HL-60/S4 (cell line): ENCODE results near the gene L2HGDH.
"Not testable (repeated sequence)": the region's sequence is repeated elsewhere in the genome, so short reads cannot be mapped to it uniquely, and the experiment has no call there.

Experiments
- in situ Hi-C: fragments of 300-500 bp; cut with MboI; formaldehyde crosslinking; loops from 2 replicates; pipeline ENCODE4 v1.14.3; 2022; ENCODE audit warnings: low sequenced_read_pairs

The L2HGDH gene

DNA sequence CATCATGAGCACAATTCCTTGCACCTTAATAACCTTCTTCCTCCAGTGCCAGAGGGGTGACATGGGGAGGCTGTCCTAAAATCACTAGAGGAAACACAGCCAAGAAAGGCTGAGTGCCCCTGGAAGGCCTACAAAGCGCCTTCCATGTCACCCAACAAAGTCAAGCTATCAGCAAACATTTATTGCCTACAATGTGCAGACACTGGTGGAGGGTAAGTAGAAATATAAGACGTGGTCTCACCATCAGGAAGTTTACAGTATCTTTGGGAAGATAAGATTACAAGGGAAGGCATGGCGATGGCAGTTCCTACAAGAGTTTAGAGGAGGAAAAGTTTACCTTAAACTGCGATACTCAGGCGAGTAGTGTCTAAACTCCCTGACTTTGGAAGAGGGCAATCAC, 28.0 kb upstream of the L2HGDH start:
- in situ Hi-C loops: no loop called here

DNA sequence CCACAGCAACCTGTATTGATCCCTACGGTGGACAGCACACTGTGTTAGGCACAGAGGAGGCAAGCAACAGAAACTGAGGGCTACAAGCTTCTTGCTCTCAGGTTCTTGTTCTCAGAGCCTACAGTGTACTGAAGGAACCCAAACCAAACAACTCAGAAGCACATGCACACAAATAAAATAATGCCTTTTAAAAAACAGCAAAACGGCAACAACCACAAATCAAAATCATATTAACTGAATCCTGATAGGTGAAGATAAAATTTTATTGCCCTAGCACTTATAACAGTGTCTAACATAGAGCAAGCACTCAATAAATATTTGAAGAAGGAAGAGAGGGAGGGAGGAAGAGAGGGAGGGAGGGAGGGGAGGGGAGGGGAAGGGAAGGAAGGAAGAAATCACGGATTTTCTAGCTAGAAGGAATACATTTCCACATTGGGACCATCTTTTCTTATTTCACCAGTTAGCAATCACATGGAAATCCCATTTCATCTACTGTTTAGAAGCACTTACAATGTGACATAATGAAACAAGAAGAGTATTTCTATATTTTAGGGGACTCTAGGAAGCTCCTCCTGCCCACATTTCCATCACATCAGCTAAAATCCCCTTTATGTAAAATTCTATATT, 27.3 kb upstream of the L2HGDH start:
- in situ Hi-C loops: no loop called here

DNA sequence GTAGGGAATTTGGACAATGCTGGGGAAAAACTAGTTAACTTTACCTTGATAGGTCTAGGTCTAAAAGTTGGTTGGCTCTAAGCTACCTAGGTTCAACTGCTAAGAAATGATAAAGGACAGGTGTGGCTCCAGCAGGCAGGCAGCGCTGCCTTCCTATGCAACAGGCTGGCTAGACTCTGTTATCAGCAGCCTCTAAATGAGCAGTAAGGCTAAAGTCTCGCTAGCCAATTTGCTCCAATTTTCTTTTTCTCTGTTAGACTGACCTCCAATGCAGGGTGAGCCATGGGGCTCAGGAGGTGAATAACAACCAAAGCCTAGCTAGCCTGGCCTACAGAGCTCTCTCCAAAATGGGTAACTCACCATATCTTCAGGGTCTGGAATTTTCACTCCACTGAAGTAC, 26.6 kb upstream of the L2HGDH start:
- in situ Hi-C loops: no loop called here

DNA sequence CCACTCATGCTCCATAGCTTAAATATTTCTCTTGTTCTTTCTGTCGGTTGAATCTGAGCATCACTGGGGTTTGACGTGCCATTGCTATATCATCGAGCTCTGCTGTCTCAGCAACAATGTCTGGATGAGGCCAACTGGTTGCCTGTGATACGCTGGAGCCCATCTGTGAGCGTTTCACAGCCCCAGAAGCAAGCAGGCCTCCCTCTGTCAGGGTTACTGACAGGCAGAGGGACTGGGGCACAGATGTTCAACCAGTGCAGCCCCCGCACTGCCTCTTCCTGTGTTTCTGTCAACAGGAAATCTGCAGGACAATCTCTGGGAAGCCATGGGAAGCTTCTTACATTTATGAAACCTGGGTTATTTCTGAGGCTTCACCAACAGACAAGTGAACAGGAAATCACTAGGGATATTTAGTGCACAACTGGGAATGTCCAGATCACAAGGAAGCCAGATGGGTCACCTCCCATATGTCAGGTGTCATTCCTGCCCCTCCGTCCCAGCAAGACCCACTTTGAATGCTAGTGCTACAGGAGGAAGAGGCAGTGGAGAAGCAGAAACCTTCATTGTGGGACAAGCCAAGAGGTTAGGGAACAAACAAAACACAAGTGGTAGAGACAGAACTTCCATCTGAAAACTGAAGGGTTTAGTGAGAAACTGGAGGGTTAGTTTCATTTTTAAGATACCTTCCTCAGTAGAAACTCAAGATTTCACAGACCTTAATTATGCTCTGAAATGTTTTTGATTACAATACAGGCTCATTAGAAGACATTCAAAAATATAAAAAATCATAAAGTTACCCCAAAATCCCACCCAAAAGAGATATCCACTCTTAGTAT, 24.2 kb upstream of the L2HGDH start:
- in situ Hi-C loops: no loop called here

DNA sequence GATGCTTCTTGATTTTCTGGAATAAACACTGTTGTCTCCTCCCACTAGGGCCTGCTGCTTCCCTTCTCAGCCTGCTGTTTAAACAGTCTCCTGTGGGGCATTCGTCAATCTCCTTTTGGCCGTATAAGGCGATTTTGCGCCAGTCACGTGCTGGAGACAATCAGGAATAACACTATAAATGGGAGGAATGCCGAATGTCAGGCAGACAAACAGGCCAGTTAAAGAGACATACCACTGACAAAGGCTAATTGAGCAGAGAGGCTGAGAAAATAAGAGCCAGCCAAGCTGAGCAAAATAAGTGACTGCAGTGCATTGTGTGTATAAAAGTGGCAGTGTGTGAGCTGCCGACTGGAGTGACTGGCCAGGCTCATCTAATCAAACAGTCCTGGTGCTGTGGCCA, 23.4 kb upstream of the L2HGDH start:
- in situ Hi-C loops: no loop called here

DNA sequence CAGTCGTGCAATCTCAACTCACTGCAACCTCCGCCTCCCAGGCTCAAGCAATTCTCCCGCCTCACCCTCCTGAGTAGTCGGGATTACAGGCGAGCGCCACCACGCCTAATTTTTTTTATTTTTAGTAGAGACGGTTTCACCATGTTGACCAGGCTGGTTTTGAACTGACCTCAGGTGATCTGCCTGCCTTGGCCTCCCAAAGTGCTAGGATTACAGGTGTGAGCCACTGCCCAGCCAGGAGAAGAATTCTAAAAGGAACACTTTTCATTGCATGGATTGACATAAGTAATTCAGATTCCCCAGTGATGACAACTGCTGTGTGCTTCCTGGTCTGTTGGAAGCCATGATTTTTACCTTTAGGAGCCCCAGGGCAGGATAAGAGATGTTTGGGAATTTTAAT, 22.2 kb upstream of the L2HGDH start:
- in situ Hi-C loops: no loop called here

DNA sequence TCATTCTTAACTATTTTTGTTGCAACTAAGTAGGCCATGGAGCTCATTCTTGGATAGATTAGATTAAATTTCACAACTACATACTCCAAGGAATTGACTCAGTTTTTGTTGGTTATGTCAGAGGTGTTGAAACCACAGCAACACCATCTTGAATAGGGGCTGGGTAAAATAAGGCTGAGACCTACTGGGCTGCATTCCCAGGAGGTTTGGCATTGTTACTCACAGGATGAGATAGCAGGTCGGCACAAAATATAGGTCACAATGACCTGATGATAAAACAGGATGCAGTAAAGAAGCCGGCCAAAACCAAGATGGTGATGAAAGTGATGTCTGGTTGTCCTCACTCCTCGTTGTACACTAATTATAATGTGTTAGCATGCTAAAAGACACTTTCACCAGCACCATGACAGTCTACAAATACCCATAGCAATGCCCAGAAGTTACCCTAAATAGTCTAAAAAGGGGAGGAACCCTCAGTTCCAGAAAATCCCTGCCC, 21.0 kb upstream of the L2HGDH start:
- in situ Hi-C loops: no loop called here

DNA sequence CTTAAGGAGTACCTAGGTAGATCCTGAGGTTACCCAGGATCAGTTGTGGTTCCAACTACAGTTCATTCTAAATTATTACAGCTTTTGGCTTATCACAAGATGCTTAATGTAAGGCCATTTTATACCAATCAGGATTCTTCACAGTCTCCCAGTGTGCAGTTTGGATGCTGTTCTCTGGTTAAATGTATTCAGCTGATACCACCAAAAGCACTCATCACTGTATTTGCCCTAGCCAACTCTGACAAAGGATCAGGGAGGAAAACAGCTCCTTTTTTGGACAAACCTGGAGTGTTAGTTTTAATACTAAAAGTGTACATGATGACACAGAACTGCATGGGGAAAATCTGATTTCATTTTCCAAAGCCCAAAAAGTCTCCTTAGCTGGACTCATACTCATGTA, 19.6 kb upstream of the L2HGDH start:
- in situ Hi-C loops: no loop called here

DNA sequence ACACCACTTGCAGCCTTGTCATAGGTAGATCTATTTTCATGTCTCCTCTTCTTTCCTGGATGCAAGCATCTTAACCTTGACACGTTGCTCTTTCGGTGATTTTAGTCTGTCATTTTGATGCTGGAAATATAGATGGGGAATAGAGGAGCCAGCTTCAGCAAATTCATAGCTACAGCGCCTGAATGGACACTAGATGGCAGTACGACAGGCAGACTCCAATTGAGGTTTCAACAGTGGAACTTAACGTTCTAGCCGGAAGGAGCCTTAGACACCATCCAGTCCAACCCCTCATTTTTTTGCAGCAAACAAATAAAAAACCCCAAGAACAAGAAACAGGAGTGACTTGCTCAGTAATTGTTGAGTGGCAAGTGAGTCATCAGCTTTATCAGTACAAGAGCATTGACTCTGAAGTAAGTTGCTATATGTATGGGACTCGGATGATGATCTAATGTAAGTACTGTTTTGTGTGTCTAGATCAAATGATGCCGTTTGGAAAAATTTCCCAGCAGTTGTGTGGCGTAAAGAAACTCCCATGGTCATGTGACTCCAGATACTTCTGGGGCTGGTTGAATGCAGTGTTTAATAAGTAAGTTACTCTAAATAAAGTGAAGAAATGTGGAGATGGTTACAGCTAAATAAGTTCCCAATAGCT, 9.1 kb upstream of the L2HGDH start:
- in situ Hi-C loops: loop anchor here (10.0 kb wide), 1 partner anchor 204 kb away; no protein-coding TSS in a partner anchor

DNA sequence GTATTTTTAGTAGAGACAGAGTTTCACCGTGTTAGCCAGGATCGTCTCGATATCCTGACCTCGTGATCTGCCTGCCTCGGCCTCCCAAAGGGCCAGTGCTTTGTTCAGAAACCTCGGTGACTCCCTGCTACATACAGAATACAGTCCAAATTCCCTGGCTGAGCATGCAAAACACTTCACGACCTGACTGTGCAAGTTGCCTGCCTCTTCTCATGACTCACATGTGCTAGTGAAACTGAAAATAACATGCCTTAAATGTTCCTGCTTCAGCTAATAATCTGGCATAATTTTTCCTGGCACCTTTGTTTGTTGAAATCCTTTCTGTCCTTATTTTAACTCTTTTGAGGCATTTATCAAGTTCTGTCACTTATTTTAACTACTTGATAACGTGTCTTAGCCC, 8.3 kb upstream of the L2HGDH start:
- in situ Hi-C loops: loop anchor here (10.0 kb wide), 1 partner anchor 205 kb away; no protein-coding TSS in a partner anchor

DNA sequence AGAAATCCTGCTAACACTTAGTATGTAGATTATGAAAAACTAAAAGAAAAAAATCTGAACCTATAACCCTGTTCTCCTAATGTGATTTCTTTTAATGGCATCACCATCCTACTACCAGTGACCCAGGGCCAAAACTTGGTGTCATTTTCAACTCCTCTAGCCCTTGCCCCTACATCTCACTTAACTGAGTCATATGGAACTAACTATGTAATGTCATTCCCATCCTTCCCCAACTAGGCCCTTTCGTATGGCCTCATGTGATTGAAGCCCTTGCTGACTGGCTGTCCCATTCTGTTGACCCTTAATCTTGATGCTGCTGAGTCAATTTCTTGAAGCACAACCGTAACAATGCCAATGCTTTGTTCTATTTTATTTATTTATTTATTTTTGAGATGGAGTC, 7.7 kb upstream of the L2HGDH start:
- in situ Hi-C loops: loop anchor here (10.0 kb wide), 1 partner anchor 205 kb away; no protein-coding TSS in a partner anchor

DNA sequence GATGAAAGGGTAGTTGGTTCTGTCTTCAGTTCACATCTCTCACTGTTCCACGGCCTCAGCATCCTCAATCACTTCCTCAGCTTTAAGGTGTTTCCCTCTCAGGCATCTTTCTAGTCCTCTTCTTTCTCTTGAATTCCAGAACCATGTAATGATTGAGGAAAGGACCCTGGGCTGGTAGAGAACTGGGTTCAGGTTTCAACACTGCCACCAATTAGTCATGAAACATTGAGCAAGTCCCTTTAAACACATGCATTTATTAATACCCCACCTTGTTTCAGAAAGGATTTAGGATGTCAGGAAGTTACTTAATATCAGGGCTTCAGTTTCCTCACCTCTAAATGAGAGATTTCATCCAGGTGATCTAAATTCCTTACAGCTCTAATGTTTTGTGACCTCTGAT, 7.3 kb upstream of the L2HGDH start:
- in situ Hi-C loops: no loop called here

DNA sequence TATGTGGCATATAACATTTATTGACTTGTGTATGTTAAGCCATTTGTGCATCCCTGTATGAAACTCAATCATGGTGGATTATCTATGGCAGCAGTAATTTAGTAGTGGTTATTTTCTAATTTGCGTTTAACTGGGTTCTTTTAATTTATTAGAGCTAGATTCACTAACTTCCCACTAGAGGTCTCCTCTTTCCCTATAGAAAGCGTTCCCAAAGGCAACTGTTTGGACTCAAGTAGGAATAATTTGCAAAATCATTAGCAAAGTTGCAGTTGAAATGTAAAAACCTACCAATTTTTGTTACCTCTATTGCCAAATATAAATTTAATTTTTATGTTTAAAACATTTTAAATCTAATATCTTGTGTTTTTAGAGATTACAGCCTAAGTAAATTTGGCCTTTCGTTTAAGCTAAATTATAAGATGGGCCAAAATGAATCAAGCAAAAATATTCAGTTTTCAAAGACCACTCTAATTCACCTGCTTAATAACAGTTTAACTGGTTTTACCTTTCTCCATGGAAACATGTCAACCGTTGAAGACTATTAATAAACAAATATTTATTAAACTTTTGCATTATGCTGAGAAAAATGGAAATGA, 6.1 kb upstream of the L2HGDH start:
- in situ Hi-C loops: no loop called here

DNA sequence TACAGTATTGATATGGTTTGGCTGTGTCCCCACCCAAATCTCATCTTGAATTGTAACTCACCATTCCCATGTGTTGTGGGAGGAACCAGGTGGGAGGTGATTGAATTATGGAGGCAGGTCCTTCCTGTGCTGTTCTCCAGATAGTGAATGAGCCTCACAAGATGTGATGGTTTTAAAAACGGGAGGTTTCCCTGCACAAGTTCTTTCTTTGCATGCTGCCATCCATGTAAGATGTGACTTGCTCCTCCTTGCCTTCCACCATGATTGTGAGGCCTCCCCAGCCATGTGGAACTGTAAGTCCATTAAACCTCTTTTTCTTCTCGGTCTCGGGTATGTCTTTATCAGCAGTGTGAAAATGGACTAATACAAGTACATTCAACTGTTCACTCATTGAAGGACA, 2.1 kb upstream of the L2HGDH start:
- in situ Hi-C loops: not testable (repeated sequence)

DNA sequence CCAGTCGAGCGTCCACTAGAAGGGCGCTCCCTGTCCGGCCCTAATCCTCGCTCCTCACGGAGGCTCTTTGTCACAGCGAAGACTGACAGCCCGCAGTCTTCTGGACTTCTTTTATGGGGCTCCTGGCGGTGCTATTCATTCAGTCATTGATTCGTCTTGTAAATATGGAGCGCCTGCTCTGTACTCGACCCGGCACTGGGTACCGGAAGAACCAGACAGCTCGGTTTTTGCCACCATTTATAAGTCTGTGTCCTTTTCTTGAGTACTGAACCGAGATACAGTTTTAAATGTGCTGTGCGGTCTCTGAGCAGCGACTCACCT, 665 bp upstream of the L2HGDH start:
- in situ Hi-C loops: no loop called here

DNA sequence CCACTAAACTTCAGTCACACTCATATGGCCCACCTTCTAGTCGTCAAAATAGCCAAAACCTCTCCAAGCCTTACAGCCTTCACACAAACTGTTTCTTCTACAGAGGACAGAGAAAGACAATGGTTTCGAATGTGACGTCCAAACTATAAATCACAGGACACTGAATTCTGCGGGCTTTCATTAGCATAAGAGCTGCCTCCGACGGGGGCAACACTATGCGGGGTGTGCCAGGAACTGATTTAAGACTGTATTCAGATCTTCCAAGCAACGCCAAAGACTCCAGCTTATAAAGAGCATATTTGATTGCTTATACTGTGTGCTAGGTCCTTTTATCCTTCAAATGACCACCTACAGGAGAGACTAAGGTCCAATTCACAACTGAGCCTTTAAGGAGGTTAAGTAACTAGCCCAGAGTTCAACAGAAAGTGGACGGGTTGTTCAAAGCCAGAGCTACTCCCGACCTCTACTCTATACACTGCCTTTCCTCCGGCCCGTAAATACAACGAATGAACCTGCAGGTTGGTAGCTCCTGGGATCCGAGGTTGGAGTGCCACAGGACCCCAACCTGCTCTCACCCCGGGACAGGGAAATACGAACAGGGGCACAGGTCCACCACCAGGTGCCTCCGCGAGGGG, 575 bp downstream of the L2HGDH start:
- in situ Hi-C loops: no loop called here

DNA sequence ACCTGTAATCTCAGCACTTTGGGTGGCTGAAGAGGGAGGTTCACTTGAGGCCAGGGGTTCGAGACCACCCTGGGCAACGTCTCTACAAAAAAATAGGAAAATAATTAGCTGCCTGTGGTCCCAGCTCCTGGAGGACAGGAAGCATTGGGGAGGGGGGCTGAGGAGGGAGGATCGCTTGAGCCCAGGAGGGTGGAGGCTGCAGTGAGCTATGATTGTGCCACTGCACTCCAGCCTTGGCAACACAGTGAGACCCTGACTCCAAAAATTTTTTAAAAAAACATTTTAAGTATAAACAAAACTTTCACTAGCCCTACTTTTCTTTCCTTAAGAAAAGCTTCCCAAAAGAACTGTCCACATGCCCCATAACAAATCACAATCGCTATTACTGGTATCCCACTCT, 1.6 kb downstream of the L2HGDH start:
- in situ Hi-C loops: no loop called here

DNA sequence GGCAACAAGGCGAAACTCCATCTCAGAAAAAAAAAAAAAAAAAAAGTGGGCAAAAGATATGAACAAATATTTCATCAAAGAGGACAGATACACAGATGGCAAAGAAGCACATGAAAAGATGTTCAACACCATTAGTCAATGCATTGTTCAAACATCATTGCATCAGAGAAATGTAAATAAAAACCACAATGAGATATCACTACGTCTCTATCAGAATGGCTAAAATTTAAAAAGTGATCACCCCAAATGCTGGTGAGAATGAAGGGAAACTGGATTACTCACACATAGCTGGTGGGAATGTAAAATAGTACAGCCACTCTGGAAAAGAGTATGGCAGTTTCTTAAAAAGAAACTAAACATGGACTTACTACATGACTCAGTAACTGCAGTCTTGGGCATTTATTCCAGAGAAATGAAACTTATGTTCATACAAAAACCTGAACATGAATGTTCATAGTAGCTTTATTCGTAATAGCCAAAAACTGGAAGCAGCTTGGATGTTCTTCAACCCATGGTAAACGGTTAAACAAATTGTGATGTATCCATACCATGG, 3.6 kb downstream of the L2HGDH start:
- in situ Hi-C loops: no loop called here

DNA sequence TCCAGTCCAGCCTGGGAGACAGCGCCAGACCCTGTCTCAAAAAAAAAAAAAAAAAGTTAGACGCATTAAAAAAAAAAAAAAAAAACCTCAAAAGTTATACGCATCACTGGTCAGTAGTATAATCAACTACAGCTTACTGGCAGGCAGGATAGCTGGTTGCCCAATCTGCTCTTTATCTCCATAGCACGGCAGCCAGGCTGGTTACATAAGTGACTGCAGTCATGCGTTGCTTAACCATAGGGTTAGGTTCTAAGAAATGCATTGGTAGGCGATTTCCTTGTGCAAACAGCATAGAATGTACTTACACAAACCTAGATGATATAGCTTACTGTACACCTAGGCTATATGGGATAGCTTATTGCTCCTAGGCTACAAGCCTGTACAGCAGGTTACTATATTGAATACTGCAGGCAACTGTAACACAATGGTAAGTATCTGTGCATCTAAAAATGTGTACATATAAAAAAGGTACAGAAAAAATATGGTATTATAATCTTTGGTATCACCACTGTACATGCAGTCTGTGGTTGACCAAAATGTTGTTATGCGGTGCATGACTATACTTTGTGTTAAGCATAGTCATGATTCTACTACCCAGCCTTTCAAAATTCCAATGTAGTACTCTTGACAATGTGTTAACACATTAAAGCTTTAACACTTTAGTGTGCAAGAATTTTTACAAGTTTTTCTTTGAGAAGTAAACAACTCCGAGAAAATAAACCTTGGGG, 8.1 kb downstream of the L2HGDH start:
- in situ Hi-C loops: no loop called here

DNA sequence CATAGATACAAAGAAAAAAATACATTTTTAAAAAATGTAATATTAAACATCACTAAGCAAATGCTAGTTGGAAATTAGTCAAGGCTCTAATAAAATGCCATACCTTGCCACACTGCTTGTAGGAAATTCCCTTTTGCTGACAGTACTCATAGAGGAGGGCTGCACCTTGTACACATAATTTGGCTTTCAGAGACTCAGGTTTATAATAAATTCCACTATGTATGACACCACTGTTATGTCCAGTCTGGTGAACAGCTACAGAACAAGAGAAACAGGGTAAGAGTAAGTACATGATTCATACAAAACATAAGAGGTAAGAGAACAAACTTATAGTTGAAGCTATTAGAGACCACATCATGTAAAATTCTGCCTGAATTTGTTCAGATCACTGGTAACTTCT, 10.1 kb downstream of the L2HGDH start:
- in situ Hi-C loops: no loop called here
